GM19463 (cell line): Measurements from ENCODE around the gene TSPAN5.
"Not testable (repeated sequence)": the region's sequence is repeated elsewhere in the genome, so short reads cannot be mapped to it uniquely, and the experiment has no call there.

Experiments used
- ATAC-seq: cut with Tn5 transposase; IDR thresholded peaks from one replicate; pipeline ENCODE4 v1.9.1; 2021; ENCODE audit warnings: mild to moderate bottlenecking, moderate library complexity; ENCODE audit not compliant: unreplicated experiment

The TSPAN5 gene

DNA sequence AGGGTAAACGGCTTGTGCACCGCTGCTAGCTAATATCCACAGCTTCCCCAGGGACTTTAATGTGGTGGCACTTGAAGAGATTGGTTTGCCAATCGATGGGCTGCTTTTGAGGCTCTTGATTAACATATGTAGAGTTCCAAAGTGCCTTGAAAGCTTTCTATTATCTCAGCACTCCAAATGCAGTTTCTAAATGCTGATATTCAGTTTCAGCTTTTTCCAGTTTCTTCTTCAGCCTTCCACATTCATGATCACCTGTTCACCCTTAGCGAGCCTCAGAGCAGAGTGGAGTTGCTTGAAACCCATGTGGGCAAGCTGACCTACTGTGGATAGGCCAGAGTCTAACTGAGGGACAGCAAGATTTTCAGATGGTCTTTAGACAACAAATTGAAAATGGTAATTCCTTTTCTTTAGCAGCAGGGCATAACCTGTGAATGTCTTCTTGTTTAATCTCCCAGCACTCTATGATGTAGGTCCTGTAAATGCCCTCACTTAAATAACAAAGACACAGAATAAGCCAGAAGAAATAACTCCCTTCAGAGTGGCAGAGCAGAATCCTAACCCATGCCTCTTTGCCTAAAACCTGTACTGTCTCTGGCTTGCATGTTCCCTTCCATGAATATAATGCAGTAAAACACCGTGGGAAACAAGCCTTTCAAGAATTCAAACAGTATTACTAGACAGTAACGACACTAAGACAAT lies 99.8 kb downstream of the TSPAN5 start:
- no peak for ATAC-seq

DNA sequence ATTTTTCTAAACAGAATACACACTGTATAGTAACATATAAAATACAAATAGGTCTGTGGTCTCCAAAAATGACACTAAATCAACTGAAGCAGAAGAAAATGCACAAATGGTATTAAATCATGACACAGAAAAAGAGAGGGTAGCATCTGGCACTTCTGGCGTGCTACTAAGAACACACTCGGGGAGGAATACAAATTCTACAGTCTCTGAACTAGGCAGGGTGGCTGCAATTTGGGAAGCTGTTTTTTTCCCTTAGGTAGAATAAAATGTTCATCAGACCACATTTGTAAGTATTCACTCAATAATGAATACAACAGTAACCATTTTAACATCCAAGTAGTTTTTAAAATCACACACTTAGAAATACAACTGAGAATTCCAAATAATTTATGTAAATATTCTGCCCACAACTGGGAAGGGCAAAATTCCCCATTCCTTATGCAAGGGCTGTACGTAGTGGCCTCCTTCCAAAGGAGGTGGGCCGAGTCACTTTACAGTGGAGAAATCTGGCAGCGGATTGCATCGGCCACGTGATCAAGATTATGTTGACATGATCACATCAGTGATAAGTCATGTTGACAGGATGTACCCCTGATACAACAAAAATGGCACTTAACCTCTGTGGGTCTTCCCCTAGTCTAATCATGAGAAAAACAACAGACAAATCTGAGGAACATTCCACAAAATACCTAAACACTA lies 101.1 kb downstream of the TSPAN5 start:
- no peak for ATAC-seq

DNA sequence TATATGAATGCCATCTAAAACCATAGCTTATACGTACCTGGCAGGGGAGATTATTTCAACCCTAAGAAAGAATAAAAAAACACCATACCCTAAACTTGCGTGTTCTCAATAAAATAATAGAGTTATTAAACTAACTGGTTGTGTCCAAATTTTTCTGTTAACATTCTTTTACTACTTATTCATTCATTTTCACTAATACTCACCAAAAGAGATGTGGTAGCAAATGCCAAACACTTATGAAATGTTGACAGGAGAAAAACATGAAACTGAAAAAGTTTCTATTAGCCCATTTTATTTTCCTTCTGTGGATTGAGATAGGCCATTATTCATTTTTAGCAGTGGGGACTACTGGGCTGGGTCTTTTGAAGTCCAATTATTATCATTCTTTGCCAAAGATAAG lies 102.0 kb downstream of the TSPAN5 start:
- no peak for ATAC-seq

DNA sequence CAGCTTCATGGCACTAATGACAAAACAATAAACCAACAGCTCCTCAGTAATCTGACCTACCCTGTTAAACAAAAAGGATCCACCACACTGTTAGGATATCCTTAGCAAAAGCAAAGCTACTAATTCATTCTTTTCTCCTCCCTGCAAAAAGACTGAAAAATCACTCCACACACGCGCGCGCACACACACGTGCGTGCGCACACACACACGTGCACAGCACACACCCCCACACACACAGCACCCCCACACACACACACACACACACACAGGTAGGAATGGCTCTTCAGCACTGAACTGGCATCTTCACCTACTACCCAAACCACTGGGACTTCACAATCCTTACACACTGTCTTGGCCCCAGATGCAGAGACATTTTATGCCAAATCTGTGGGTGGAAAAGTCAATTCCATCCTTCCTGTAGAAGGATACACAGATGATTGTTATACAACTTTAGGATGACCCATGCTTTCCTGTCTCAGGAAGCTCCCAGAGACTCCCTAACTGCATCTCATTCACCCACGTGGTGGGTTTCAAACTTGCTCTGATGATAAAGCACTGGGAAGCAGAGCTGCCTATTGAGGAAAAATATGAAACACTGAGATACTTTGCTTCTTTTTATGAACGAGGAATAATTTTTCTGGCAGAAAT lies 102.5 kb downstream of the TSPAN5 start:
- no peak for ATAC-seq

DNA sequence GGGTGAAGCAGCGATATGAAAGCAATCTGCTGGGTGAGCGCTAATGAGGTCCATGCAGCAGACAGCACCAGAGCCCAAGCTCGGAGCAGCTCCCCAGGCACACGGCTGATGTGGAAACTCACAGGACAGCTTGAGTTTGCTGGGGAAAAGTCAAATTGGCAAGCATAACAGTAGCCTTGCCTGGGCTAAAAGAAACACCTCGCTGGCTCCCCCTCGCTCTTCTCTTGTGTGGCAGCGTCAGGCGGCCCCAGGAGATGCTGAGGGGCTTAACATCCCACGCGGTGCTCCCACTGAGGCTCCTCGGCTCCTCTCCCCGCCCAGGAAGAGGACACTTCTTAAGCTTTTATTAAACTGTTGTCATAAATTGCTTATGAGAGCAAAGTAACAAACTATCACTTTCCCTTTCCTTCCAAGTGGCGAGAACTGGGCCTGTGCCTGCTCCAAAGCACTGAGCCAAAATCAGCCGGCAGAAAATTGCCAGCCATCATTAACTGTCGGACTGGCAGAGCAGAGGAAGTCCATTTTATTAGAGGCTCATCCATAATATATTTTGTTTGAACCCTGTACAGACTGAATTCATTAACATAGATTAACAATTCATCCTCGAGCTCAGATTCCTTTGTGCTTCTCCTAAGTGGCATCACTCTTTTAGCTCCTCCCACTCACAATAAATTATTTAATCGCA lies 111.4 kb downstream of the TSPAN5 start:
- ATAC-seq, result no peak

DNA sequence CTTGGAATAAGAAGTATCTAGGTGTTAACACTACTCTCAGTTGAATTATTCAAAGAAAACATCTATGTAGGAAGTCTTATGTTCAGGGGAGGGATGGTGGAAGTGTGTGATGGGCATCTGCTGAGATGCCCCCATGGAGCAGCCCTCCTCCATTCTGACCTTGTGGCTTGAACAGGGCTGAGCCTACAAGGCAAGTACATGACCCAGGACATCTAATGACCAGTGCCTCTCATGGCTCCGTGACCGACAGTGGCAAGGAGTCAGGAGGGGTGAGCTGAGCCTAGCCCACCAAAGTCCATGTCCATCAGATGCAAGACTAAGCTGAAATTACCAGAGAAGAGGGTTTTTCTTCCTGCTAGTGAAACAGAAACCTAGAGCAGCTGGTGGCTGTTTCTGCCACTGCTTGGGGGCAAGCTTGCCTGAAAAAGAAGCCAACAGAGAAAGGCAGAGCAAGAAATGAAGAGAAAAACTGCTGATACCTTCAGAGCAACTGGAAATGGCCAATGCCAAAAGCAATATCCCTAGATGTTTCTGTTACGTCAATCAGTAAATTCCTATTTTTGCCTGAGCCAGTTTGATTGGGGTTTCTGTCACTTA lies 113.5 kb downstream of the TSPAN5 start:
- ATAC-seq, result no peak

DNA sequence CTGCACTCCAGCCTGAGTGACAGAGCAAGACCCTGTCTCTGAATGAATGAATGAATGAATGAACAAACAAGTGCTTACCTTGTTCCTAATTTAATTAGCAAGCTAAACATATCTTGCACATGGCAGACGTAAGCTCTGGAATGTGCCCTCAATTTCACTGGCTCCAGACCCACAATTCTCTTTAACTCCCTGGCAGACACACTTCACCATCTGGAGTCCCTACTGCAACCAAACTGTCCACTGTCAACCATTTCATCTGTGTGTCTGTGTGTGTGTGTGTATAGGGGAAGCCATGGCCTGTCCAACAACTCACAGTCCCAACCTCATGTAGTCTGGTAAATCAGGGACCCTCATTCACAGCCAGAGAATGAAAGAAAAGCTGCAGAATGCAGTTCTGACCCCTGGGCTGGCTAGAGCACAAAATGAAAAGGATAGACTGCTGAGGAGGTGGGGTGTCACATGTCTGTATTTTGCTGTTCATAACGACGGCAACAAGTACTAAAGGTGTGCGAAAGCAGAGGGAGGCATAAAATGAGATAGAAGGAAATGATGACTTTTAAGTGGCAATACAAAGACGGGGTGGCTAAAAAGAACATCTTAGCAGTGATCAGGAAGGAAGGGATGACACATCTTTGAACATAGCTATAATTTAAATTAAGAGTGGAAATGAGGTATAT lies 114.1 kb downstream of the TSPAN5 start:
- no peak for ATAC-seq

DNA sequence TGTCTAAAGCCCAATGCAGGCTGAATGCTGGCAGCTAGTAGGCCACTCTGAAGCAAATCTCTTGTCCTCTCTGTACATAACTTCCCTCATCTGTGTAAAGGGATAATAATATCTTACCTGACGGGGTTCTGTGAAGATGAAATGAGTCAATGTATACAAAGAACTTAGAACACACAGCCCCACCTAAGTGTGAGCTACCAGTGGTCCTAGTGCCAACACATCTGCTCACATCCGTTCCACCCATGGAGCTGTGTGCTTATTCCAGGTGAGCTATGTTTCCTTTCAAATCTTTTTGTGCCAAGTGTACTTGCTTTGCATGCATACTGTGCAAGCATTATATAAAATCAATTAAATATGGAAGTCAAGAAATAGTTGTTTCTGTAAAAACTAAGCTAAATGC lies 116.4 kb downstream of the TSPAN5 start:
- ATAC-seq, result no peak

DNA sequence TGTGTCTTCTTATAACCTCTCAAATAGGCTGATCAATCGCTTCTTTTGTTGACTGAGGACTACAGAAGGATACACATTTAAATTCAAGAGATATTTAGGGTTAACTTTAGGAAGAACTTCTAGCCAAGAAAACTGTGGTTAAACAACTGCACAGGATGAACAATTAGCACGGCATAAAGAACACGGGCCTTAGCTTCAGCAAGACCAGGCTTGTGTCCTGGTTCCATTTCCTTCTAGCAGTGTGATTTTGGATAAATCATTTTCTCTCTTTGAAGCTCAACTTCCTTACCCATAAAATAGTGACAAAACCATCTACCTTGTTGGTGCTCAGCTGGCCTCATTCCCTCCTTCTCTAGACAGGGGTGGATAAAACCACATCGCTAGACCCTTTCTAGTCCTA lies 117.6 kb downstream of the TSPAN5 start:
- no peak for ATAC-seq

DNA sequence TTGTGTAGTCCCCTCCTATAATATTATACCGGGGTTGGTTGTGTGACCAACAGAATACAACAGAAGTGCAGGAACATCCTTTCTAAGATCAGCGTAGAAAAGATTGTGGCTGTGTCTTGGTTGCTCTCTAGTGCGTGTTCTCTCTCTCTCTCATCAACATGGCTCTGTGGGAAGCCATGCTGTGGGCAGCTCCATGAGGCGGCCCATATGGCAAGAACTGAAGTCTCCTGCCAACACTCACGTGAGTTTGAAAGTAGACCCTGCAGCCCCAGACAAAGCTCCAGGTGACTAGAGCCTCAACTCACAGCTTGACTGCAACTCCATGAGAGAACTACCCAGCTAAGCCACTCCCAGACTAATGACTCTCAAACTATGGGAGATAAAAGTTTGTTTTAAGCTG lies 118.7 kb downstream of the TSPAN5 start:
- no peak for ATAC-seq

DNA sequence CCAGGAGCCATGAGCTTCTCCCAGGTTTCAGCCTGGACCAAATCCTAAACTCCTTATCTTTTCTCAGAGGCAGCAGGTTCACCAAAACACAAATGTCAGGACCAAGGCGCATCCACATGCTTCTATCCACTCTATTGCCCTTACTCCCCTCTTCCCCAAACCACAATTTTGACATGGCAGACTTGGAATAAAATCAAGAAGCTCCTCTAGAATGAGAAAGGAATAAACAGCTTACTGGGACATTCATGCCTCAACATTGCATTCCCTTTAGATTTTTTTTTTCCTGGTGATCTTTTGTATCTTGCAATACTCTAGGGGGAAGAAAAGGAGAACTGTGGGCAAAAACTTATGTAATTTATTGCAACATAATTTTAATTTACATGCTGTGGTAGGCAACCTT lies 119.1 kb downstream of the TSPAN5 start:
- no peak for ATAC-seq

DNA sequence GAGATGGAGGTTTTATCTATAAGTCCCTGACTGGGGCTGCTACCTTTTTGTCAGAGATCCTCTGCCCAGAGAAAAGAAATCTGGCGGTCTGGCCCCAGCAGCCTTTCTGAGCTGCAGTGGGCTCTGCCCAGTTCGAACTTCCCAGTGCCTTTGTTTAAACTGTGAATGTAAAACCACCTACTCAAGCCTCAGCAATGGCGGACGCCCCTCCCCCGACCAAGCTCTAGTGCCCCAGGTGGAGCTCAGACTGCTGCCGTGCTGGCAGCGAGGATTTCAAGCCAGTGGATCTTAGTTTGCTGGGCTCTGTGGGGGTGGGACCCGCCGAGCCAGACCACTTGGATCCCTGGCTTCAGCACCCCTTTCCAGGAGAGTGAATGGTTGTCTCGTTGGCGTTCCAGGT lies 121.8 kb downstream of the TSPAN5 start:
- ATAC-seq, result no peak

DNA sequence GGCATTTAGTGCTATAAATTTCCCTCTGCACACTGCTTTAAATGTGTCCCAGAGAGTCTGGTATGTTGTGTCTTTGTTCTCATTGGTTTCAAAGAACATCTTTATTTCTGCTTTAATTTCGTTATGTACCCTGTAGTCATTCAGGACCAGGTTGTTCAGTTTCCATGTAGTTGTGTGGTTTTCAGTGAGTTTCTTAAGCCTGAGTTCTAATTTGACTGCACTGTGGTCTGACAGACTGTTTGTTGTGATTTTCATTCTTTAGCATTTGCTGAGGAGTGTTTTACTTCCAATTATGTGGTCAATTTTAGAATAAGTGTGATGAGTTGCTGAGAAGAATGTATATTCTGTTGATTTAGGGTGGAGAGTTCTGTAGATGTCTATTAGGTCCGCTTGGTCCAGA lies 124.3 kb downstream of the TSPAN5 start:
- not testable (repeated sequence) for ATAC-seq

DNA sequence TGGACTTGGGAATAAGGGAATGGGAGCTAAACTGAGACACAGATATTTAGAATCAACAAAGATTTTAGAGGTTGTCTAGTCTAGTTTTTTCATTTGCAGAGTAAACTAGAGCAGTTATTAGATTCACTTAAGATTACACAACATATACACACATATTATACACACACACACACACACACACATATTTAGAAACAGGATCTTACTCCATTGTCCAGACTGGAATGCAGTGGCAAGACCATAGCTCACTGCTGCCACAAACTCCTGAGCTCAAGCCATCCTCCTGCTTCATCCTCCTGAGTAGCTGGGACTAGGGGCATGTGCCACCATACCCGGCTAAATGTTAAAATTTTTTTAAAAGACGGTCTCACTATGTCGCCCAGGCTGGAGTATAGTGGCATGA lies 127.8 kb downstream of the TSPAN5 start:
- no peak for ATAC-seq

DNA sequence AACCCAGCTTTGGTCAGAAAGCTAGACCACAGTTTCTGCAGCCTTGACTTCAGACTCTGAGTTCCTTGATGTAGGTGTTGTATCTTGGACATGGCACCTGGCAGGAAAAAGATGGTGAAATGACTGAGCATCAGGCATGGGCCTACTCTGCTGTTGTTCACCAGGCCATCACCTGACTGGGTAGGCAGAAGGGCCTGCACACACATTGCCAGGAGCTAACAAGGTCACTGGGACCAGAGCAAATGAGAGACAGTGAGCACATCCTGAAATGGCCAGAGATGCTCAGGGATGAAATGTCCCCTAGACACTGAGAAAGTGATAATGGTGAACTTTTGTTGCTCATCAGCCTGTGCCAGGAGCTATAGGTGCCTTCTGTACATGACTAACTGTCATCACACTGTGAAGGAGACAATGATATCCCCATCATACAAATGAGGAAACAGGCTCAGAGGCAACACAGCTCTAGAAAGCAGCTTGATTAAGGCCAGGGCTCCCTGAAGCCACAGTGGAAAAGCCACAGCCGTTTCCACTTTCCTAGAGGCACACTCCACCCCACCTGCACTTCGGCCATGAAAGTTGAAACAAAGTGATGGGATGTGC lies 128.3 kb downstream of the TSPAN5 start:
- no peak for ATAC-seq

DNA sequence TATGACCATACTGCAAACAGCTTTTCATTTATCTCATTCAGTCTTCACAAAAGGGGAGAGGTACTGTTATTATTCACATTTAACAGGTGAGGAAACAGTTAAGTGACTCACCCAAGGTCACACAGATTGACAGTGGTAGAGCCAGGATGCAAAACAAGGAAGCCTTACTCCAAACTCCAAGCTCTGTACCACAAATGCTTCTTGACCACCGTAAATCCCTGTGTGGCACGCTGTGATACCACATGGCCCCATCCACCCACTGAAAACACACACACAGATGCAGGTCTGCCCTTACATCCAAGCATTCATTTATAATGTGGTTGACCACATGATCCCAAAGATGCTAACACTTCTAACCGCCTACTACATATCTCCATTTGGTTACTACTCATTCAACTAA lies 129.5 kb downstream of the TSPAN5 start:
- no peak for ATAC-seq

DNA sequence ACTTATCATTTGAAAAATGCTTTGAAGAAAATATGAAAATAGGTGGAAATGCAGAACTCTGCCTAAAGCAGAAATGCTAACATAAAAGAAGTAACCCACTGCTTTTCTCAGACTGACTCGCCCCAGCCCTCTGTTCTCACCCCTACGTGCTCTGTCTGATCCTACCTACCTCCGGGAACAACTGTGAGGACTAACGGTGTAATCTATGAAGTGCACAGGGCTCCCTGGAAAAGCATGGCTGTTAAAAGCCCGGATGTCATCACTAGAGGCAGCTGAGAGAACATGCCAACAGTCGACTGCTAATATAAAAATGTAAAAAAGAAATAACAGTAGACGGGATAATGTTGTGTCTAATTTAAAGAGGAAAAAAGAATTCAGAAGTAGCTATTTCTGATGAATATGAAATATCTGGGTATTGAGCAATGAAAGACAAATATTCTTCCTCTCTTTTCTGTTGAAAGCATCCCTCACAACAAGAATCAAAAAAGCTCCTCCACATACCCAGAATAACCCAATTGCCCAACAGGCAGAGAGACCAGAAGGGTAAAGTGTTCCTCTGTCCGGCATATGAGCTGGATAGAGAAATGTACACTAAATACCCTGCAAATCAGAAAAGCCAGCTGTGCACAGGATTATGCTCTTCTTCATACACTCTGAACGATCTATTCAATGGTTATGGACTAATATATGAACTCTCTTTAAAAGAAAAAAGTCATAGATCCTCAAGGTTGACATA lies 130.7 kb downstream of the TSPAN5 start:
- ATAC-seq, result no peak

DNA sequence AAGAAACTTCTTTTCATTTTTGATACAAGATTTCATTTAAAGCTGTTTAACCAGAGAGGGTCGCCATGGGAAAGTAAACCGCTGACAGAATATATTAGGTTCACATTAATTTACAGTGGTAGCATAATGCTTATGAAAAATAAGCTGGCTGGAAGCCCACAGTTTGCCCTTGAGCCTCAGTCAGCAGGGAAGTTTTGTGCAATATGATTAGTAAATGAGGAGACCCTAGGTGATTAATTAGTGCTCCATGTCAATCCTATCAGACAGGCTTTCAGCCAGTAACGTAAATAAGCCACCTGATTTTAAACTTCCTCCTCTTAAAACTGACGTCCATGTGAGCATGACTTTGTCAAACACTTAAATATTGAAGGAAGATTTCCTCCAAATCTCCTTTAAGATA lies 134.2 kb downstream of the TSPAN5 start:
- no peak for ATAC-seq

DNA sequence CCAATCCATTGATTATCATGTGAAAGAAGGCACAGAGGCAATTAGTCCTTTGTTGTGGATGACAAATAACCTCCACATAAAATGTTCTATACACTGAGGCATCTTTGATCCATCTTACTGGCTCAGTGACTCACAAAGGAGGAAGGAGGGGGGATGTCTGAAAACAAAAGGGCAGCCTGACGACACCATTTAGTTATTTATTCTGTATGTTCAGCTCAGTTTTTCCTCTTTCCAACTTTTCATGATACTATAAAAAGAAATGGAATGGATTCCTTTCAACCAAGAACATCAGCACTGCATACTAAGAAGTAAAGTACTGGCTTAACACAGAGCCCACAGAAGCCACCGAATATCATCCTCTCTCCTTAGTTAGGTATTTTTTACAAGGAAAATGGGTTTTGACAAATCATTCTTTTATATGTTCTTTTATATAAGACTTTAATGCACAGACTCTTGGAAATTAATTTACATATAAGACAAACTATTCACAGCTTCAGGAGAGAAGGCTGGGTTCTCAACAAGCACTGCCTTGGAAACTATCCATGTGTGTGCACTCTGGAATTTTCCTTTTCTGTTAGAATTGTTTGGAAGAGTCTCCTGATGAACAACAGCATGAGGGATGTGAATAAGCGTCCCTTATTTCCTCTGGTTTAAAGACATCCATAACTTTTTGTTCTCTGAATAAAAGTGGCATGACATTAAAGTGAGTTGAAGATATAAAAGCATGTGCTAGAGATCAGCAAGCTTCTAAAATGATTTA lies 135.6 kb downstream of the TSPAN5 start:
- no peak for ATAC-seq
